Measurements from ENCODE around the gene CPTP.

Gene CPTP

GRCh38 chr1:1315435-1315954 is 9.1 kb upstream of the CPTP start:
- TF ChIP-seq EP300 (IDR thresholded peaks at IDR 0.05; ENCODE audit: borderline replicate concordance): no peak
- no peak for TF ChIP-seq ZBTB7A (IDR thresholded peaks at IDR 0.05; ENCODE audit: low read depth)
- TF ChIP-seq MAX (IDR thresholded peaks at IDR 0.05): no peak
- TF ChIP-seq RAD21 (IDR thresholded peaks at IDR 0.05; ENCODE audit: low read depth): no peak
- no peak for TF ChIP-seq CEBPB (IDR thresholded peaks at IDR 0.05)

GRCh38 chr1:1317420-1317819 is 7.2 kb upstream of the CPTP start:
- TF ChIP-seq USF1 (IDR thresholded peaks at IDR 0.05): no peak
- TF ChIP-seq CEBPB (IDR thresholded peaks at IDR 0.05): no peak
- no peak for TF ChIP-seq RAD21 (IDR thresholded peaks at IDR 0.05; ENCODE audit: low read depth)
- TF ChIP-seq YY1 (IDR thresholded peaks at IDR 0.05; ENCODE audit: low read depth): no peak
- no peak for TF ChIP-seq CREB1 (IDR thresholded peaks at IDR 0.05; ENCODE audit: low read depth)
- TF ChIP-seq TEAD4 (IDR thresholded peaks at IDR 0.05): no peak
- TF ChIP-seq EP300 (IDR thresholded peaks at IDR 0.05; ENCODE audit: borderline replicate concordance): no peak
- TF ChIP-seq ZBTB7A (IDR thresholded peaks at IDR 0.05; ENCODE audit: low read depth): no peak
- no peak for TF ChIP-seq EGR1 (IDR thresholded peaks at IDR 0.05)
- TF ChIP-seq NFIC (IDR thresholded peaks at IDR 0.05): no peak

- TF ChIP-seq TEAD4 (IDR thresholded peaks at IDR 0.05): peak; percentile 34; the same call in 1 of the 2 replicates
- no peak for TF ChIP-seq CEBPB (IDR thresholded peaks at IDR 0.05)
- peak; percentile 42; the same call in 1 of the 2 replicates for TF ChIP-seq MAX (IDR thresholded peaks at IDR 0.05)
- TF ChIP-seq NFIC (IDR thresholded peaks at IDR 0.05): peak; percentile 78
- no peak for TF ChIP-seq ZBTB7A (IDR thresholded peaks at IDR 0.05; ENCODE audit: low read depth)
- no peak for TF ChIP-seq CREB1 (IDR thresholded peaks at IDR 0.05; ENCODE audit: low read depth)
- TF ChIP-seq YY1 (IDR thresholded peaks at IDR 0.05; ENCODE audit: low read depth): no peak
Measured at GRCh38 chr1:1318131-1318652, 6.4 kb upstream of the CPTP start.

GRCh38 chr1:1318777-1319645 is 5.6 kb upstream of the CPTP start:
- TF ChIP-seq NFIC (IDR thresholded peaks at IDR 0.05) (no peak), TCF12 (IDR thresholded peaks at IDR 0.05; ENCODE audit: low read depth) (no peak)

- TF ChIP-seq TAF1 (IDR thresholded peaks at IDR 0.05; ENCODE audit: low read depth): no peak
- no peak for TF ChIP-seq NFIC (IDR thresholded peaks at IDR 0.05)
- TF ChIP-seq FOXM1 (IDR thresholded peaks at IDR 0.05; ENCODE audit: borderline replicate concordance, low read depth): no peak
- TF ChIP-seq TEAD4 (IDR thresholded peaks at IDR 0.05): no peak
- no peak for TF ChIP-seq YY1 (IDR thresholded peaks at IDR 0.05; ENCODE audit: low read depth)
- no peak for TF ChIP-seq EP300 (IDR thresholded peaks at IDR 0.05; ENCODE audit: borderline replicate concordance)
- no peak for TF ChIP-seq CREB1 (IDR thresholded peaks at IDR 0.05; ENCODE audit: low read depth)
- TF ChIP-seq USF1 (IDR thresholded peaks at IDR 0.05): no peak
Measured at GRCh38 chr1:1319646-1319941, 5.0 kb upstream of the CPTP start.

GRCh38 chr1:1320666-1321448 is 3.7 kb upstream of the CPTP start:
- 0 out of 2 replicates have a peak, but pooled peaks have one; percentile 13 for TF ChIP-seq ZBTB7A (IDR thresholded peaks at IDR 0.05; ENCODE audit: low read depth)
- TF ChIP-seq CEBPB (IDR thresholded peaks at IDR 0.05): no peak

GRCh38 chr1:1321477-1321876 is 3.1 kb upstream of the CPTP start:
- TF ChIP-seq NFIC (IDR thresholded peaks at IDR 0.05): no peak
- no peak for TF ChIP-seq TAF1 (IDR thresholded peaks at IDR 0.05; ENCODE audit: low read depth)
- no peak for TF ChIP-seq CREB1 (IDR thresholded peaks at IDR 0.05; ENCODE audit: low read depth)
- TF ChIP-seq EP300 (IDR thresholded peaks at IDR 0.05; ENCODE audit: borderline replicate concordance): no peak
- no peak for TF ChIP-seq REST (IDR thresholded peaks at IDR 0.05; ENCODE audit: low read depth)
- TF ChIP-seq ZBTB7A (IDR thresholded peaks at IDR 0.05; ENCODE audit: low read depth): no peak

GRCh38 chr1:1322418-1322817 is 2.2 kb upstream of the CPTP start:
- no peak for TF ChIP-seq REST (IDR thresholded peaks at IDR 0.05; ENCODE audit: low read depth)
- TF ChIP-seq EP300 (IDR thresholded peaks at IDR 0.05; ENCODE audit: borderline replicate concordance): no peak
- TF ChIP-seq TAF1 (IDR thresholded peaks at IDR 0.05; ENCODE audit: low read depth): no peak
- no peak for TF ChIP-seq NFIC (IDR thresholded peaks at IDR 0.05)
- TF ChIP-seq RAD21 (IDR thresholded peaks at IDR 0.05; ENCODE audit: low read depth): no peak
- no peak for TF ChIP-seq FOXM1 (IDR thresholded peaks at IDR 0.05; ENCODE audit: borderline replicate concordance, low read depth)
- no peak for TF ChIP-seq MAX (IDR thresholded peaks at IDR 0.05)
- TF ChIP-seq ZBTB7A (IDR thresholded peaks at IDR 0.05; ENCODE audit: low read depth): no peak
- TF ChIP-seq CEBPB (IDR thresholded peaks at IDR 0.05): no peak
- TF ChIP-seq YY1 (IDR thresholded peaks at IDR 0.05; ENCODE audit: low read depth): no peak
- TF ChIP-seq USF1 (IDR thresholded peaks at IDR 0.05): no peak
- no peak for TF ChIP-seq EGR1 (IDR thresholded peaks at IDR 0.05)
- TF ChIP-seq TEAD4 (IDR thresholded peaks at IDR 0.05): no peak
- no peak for TF ChIP-seq CREB1 (IDR thresholded peaks at IDR 0.05; ENCODE audit: low read depth)
- TF ChIP-seq TCF12 (IDR thresholded peaks at IDR 0.05; ENCODE audit: low read depth): no peak

Data from Ishikawa (cell line).